IPS-18c (cell line): ENCODE results near the gene PAX7.

Experiments
- H3K4me3 ChIP-seq: 2 replicates; pipeline ENCODE4 v1.7.0; 2013; ENCODE audit warnings: low read depth, mild to moderate bottlenecking, low read length, moderate library complexity; ENCODE audit not compliant: insufficient read depth
- H3K9me3 ChIP-seq: one replicate; pipeline ENCODE4 v1.6.1; 2013; ENCODE audit warnings: mild to moderate bottlenecking, low read length, moderate library complexity; ENCODE audit not compliant: control insufficient read depth, insufficient read depth

PAX7 gene

GRCh38 chr1:18776777-18777176 is 146.1 kb downstream of the PAX7 start:
- no peaks in the 10 kb centered on the region for H3K9me3 ChIP-seq
- no peak overlapping the region for H3K4me3 ChIP-seq

DNA sequence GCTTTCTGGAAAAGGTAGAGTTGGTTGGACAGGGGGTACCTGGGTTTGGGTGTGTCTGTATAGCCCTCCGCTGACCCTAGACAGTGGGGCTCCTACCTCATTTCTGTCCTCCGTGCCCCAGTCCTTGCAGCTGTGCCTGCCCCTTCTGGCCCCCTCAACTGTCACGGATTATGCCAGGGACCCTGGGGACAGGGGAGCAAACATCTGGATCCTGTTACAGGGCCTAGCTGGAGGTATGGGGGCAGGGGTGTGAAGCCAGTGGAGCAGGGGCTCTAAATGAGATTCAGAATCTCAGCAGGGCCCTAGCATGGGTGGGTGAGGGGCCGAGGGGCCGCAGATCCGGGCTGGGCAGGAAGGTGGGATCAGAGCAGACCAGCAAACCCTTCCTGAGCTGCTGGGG is 147.8 kb downstream of the PAX7 start:
- Histone ChIP-seq H3K9me3 (no peaks in the 10 kb centered on the region), H3K4me3 (no peak overlapping the region)

DNA sequence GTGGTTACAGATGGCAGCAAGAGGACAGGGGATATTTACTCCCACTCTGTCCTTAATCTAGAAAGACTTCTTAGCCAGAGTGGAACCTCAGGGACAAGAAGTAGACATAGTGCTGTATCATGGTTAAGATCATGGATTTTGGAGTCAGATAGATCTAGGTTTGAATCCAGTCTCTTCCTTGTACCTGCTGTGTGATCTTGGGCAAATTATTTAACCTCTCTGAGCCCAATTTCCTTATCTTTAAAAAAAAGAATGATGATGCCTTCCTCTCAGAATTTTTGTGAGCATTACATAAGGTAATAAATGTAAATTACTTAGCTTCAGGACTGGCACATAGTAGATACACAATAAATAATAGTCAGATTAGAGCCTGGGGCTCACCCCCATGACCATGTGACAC is 150.4 kb downstream of the PAX7 start:
- Histone ChIP-seq H3K9me3 (peaks cover 2% of the 10 kb centered on the region), H3K4me3 (no peak overlapping the region)

DNA sequence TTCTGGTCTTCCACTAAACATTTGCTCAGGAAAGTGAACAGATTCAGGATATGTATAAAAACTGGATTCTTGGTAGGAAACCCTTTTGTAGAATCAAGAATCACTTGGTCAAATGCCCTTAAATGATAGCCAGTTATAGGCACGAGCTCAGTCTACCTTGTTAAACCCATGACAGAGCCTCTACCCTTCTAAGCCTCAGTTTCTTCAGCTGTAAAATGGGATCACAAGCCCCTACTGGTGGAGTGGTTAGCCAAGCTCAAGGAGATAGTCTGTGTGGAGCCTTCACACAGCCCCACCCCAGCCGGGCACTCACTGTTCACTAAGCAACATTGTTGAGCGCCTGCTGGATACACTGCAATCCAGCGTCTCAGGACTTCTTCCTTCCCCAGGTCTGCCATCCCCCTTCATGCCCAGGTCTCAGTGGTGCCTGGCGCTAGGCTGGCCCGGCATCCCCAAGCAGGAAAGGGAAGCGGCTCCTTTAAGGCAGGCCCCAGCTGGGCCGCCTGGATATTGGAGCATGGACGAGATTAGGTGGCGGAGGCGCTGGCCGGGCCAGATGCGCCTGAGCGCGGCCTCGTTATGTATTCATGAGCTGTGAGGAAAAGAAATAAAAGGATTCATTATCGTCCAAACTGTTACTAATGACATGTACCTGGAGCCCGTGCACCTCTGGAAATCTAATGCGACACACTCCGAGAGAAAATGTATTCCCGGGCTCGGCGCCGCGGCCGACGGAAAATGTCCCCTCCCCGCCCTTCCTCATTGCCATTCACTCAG is 153.2 kb downstream of the PAX7 start:
- Histone ChIP-seq H3K4me3 (no peak overlapping the region), H3K9me3 (peaks cover 2% of the 10 kb centered on the region)

DNA sequence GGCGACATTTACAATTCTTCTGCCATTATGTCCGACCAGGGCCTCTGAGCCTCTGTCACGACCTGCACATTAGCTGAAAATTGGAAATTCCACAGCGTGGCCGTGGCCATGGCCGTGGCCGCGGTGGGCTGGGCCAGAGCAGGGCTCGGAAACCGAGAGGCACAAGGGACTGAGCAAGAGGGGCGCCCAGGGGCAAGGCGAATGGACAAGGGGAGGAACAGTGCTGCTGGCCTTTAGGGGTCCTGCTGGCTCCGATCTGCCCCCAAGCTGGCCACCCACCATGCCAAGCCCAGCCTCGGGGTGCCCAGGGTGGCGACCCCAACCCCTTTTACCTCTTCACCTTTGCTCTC is 153.8 kb downstream of the PAX7 start:
- H3K9me3 ChIP-seq, result peaks cover 2% of the 10 kb centered on the region
- no peak overlapping the region for H3K4me3 ChIP-seq

GRCh38 chr1:18786149-18786548 is 155.5 kb downstream of the PAX7 start:
- Histone ChIP-seq H3K4me3 (no peak overlapping the region), H3K9me3 (peaks cover 2% of the 10 kb centered on the region)

- H3K4me3 ChIP-seq, result no peak overlapping the region
These were observed 157.3 kb downstream of the PAX7 start for GRCh38 chr1:18787825-18788385.

DNA sequence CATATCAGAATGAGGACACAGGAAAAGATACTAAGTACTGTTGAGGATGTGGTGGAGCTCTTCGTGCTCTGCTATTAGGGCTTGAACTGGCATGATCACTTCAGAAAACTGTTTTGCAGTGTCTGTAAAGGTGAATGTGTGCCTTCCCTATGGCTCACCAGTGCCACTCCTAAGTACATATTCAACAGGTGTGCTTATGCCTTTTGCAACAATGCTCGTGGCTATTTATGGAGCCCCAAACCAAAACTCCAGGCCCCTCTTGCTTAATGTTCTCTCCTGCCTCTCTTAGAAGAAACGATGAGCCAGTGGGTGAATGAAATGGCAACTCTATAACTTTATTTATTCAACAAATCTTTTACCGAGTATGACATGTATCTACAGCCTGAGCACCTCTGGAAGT is 158.6 kb downstream of the PAX7 start:
- Histone ChIP-seq H3K4me3 (no peak overlapping the region), H3K9me3 (peaks cover 2% of the 10 kb centered on the region)

More at GRCh38 chr1:18787825-18788385, 157.3 kb downstream of the PAX7 start:
- H3K9me3 ChIP-seq, result peaks cover 2% of the 10 kb centered on the region

GRCh38 chr1:18792747-18793146 is 162.1 kb downstream of the PAX7 start:
- Histone ChIP-seq H3K4me3 (no peak overlapping the region), H3K9me3 (no peaks in the 10 kb centered on the region)

- H3K4me3 ChIP-seq, result no peak overlapping the region
These were observed 162.5 kb downstream of the PAX7 start for GRCh38 chr1:18793164-18793563.

GRCh38 chr1:18794051-18794450 is 163.4 kb downstream of the PAX7 start:
- H3K4me3 ChIP-seq, result no peak overlapping the region
- no peaks in the 10 kb centered on the region for H3K9me3 ChIP-seq

More at GRCh38 chr1:18793164-18793563, 162.5 kb downstream of the PAX7 start:
- H3K9me3 ChIP-seq, result no peaks in the 10 kb centered on the region

DNA sequence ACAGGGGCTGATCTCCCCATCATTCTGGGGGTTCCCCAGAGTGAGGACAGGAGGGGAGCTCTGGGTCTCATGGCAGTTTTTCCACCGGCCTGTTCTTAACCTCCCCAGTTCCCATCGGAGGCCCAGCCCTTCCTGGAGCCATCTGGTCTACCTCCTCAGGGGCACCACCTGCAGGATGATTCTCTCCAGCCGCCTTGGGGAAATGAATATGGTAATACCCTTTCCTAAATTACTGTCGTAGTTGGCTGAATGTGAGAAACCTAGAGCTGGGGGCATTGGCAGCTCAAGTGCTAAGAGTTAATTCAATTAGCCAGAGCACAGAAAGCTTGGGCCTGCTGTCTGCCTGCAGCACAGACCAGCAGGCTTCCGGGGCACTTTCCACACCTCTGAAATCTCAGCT is 163.9 kb downstream of the PAX7 start:
- Histone ChIP-seq H3K4me3 (no peak overlapping the region), H3K9me3 (no peaks in the 10 kb centered on the region)

DNA sequence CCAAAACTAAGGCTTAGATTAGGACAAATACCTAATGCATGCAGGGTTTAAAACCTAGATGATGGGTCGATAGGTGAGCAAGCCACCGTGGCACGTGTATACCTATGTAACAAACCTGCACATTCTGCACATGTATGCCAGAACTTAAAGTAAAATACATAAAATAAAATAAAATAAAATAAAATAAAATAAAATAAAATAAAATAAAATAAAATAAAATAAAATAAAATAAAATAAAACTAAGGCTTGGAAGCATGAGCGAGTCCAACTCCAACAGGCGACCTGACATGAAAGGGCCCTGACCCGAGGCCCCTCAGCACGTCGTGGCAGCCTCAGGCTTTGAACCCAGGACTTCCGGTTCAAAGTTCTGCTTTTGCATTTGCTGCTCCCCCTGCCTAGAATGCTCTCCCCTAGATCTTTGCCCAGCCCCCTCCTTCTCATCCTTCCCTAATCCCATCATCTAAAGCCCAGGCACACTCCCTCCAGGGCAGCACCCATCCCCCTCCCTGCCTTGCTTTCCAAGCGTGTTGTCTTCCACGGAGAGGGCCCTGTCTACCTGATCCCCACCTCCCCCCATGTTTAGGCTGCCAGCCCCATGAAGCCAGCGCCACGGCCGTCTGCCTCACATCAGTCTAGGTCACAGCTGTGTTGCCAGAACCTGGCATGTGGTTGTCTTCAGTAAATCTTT is 164.5 kb downstream of the PAX7 start:
- no peaks in the 10 kb centered on the region for H3K9me3 ChIP-seq

GRCh38 chr1:18796950-18797349 is 166.3 kb downstream of the PAX7 start:
- Histone ChIP-seq H3K4me3 (no peak overlapping the region), H3K9me3 (no peaks in the 10 kb centered on the region)

More for the DNA sequence above, 164.5 kb downstream of the PAX7 start:
- H3K4me3 ChIP-seq, result no peak overlapping the region
